ENCODE data around the gene DICER1.

DNA sequence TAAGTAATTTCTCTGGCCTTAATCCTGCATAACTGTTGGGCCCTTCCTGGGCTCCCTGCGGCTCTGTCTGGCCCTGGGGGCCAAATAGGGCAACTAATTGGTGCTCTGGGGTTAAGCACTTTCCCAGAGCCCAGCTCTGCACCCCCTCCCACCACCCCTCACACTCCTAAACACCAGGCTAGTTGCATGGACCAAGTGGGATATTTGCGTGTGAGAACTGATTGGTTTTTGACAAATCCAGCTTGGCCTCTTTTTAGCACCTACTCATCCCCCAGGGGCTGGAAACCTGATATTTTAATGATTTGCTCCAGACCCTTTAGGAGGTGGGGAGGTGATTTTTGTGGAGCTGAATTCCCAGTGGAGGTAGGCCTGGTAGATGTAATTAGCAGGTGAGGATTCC, 91.9 kb downstream of the DICER1 start:
- TF ChIP-seq, protein P1, sequence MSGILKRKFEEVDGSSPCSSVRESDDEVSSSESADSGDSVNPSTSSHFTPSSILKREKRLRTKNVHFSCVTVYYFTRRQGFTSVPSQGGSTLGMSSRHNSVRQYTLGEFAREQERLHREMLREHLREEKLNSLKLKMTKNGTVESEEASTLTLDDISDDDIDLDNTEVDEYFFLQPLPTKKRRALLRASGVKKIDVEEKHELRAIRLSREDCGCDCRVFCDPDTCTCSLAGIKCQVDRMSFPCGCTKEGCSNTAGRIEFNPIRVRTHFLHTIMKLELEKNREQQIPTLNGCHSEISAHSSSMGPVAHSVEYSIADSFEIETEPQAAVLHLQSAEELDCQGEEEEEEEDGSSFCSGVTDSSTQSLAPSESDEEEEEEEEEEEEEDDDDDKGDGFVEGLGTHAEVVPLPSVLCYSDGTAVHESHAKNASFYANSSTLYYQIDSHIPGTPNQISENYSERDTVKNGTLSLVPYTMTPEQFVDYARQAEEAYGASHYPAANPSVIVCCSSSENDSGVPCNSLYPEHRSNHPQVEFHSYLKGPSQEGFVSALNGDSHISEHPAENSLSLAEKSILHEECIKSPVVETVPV (CRISPR knock-in tag; IDR thresholded peaks at IDR 0.05) = no peak
- TF ChIP-seq CSDC2 (CRISPR knock-in tag; IDR thresholded peaks at IDR 0.05) (no peak), PATZ1 (CRISPR knock-in tag; IDR thresholded peaks at IDR 0.05; ENCODE audit: borderline replicate concordance) (no peak), PPARA (CRISPR knock-in tag; IDR thresholded peaks at IDR 0.05; ENCODE audit: borderline replicate concordance) (no peak), SNAI2 (CRISPR knock-in tag; IDR thresholded peaks at IDR 0.05) (no peak), BACH2 (CRISPR knock-in tag; IDR thresholded peaks at IDR 0.05; ENCODE audit: borderline replicate concordance) (no peak), ZFP3 (CRISPR knock-in tag; IDR thresholded peaks at IDR 0.05) (no peak), ARNTL (CRISPR knock-in tag; IDR thresholded peaks at IDR 0.05; ENCODE audit: borderline replicate concordance, low read depth) (no peak), ZFP30 (CRISPR knock-in tag; IDR thresholded peaks at IDR 0.05) (no peak), ESRRG (CRISPR knock-in tag; IDR thresholded peaks at IDR 0.05) (no peak)
- TF ChIP-seq, protein P2, sequence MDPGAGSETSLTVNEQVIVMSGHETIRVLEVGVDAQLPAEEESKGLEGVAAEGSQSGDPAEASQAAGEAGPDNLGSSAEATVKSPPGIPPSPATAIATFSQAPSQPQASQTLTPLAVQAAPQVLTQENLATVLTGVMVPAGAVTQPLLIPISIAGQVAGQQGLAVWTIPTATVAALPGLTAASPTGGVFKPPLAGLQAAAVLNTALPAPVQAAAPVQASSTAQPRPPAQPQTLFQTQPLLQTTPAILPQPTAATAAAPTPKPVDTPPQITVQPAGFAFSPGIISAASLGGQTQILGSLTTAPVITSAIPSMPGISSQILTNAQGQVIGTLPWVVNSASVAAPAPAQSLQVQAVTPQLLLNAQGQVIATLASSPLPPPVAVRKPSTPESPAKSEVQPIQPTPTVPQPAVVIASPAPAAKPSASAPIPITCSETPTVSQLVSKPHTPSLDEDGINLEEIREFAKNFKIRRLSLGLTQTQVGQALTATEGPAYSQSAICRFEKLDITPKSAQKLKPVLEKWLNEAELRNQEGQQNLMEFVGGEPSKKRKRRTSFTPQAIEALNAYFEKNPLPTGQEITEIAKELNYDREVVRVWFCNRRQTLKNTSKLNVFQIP (CRISPR knock-in tag; IDR thresholded peaks at IDR 0.05; ENCODE audit: borderline replicate concordance, low read depth) = no peak

Measured in SK-N-SH treated with all-trans-retinoic acid at 6 μM for 48 hours (cell line).